T-cell (primary cell): ENCODE results near the gene SAMD13. TPM values are rescaled to one million over a fixed set of nuclear protein-coding genes. Genes with fewer than 3 reads are reported as not detected.

ENCODE experiments used
- ATAC-seq, 4 experiments: fragments of 200-7000 bp in 3 of 4; fragments of 150-1000 bp in 1 of 4; cut with Tn5 transposase; replicated peaks in 1 of 4; 1 replicate in 3 of 4; 2 replicates in 1 of 4; pipeline ENCODE4 v1.10.0; 2021; ENCODE audit warnings: moderate library complexity in 3 of 4, mild to moderate bottlenecking in 2 of 4, moderate number of reproducible peaks in 1 of 4
- CTCF ChIA-PET, 2 donors: fragments of 300-600 bp; sonication (Branson Sonifier 250); formaldehyde crosslinking; loops; one replicate each; lab custom pipeline; 2022; ENCODE audit warnings: antibody characterized with exemption in 2 of 2; lab: Charles Lee
- POLR2A ChIA-PET, 2 donors: fragments of 300-600 bp; sonication (Branson Sonifier 250); formaldehyde crosslinking; loops; one replicate each; lab custom pipeline; 2022; ENCODE audit warnings: antibody characterized with exemption in 2 of 2; lab: Charles Lee
- DNase-seq, 35 experiments: peaks; one replicate each; pipeline versions ENCODE4 v3.0.0 to v3.0.0-alpha.2; 2013 to 2023
- H3K27ac ChIP-seq: one replicate; pipeline ENCODE4 v1.5.1; 2013; ENCODE audit warnings: low read length
- H3K27me3 ChIP-seq, 2 experiments: replicated peaks in 1 of 2; 1 replicate in 1 of 2; 2 replicates in 1 of 2; pipeline versions ENCODE4 v1.6.1 to v1.7.0; 2013; ENCODE audit warnings: low read length in 1 of 2, mixed read lengths in 1 of 2; ENCODE audit not compliant: control insufficient read depth in 2 of 2, insufficient read depth in 2 of 2; ENCODE audit errors: extremely low read depth in 1 of 2
- H3K36me3 ChIP-seq, 2 donors: 1 replicate in 1 of 2; 2 replicates in 1 of 2; pipeline versions ENCODE4 v1.6.1 to v1.7.0; 2013; ENCODE audit warnings: low read length in 1 of 2; ENCODE audit not compliant: control insufficient read depth in 2 of 2, insufficient read depth in 1 of 2; ENCODE audit errors: extremely low read depth in 1 of 2
- H3K4me1 ChIP-seq, 2 experiments: 1 replicate in 1 of 2; 2 replicates in 1 of 2; pipeline versions ENCODE4 v1.6.1 to v1.7.0; 2013; ENCODE audit warnings: low read length in 2 of 2, mixed read lengths in 1 of 2; ENCODE audit not compliant: insufficient read depth in 2 of 2, control insufficient read depth in 1 of 2; ENCODE audit errors: extremely low read depth in 1 of 2
- H3K4me3 ChIP-seq, 2 donors: 1 replicate in 1 of 2; 2 replicates in 1 of 2; pipeline versions ENCODE4 v1.5.1 to v1.7.0; 2013; ENCODE audit warnings: mild to moderate bottlenecking in 2 of 2, low read length in 1 of 2, moderate library complexity in 1 of 2; ENCODE audit not compliant: control insufficient read depth in 1 of 2; ENCODE audit errors: extremely low read depth in 1 of 2
- H3K9me3 ChIP-seq: 2 replicates; pipeline ENCODE4 v1.7.0; 2013
- H3K27ac Mint-ChIP-seq, 2 donors: one replicate each; pipeline ENCODE4 v1.8.0; 2020 to 2021; ENCODE audit warnings: mild to moderate bottlenecking in 2 of 2, mixed read lengths in 2 of 2
- H3K27me3 Mint-ChIP-seq, 2 donors: one replicate each; pipeline ENCODE4 v1.8.0; 2021 to 2022; ENCODE audit warnings: mixed read lengths in 2 of 2
- H3K36me3 Mint-ChIP-seq: one replicate; pipeline ENCODE4 v1.8.0; 2021; ENCODE audit warnings: mixed read lengths
- H3K4me1 Mint-ChIP-seq, 3 donors: one replicate each; pipeline ENCODE4 v1.8.0; 2020 to 2022; ENCODE audit warnings: mixed read lengths in 3 of 3, mild to moderate bottlenecking in 1 of 3
- H3K4me3 Mint-ChIP-seq, 3 donors: one replicate each; pipeline ENCODE4 v1.8.0; 2020 to 2022; ENCODE audit warnings: mild to moderate bottlenecking in 3 of 3, mixed read lengths in 3 of 3, moderate library complexity in 3 of 3
- H3K9me3 Mint-ChIP-seq, 3 donors: one replicate each; pipeline ENCODE4 v1.8.0; 2020 to 2022; ENCODE audit warnings: mixed read lengths in 3 of 3
- WGBS: methylation state at CpG from one replicate; pipeline ENCODE4 v1.1.5; 2013; ENCODE audit warnings: missing lambda C conversion rate; ENCODE audit not compliant: insufficient coverage; 5-methylcytosine and 5-hydroxymethylcytosine counted together
- total RNA-seq, 35 experiments: library from RNA in 6 of 35; stranded (reverse) in 6 of 35; fragments of 120-200 nt in 1 of 35; gene quantifications; one replicate each; pipeline versions ENCODE4 v1.2.1 to v1.2.4 and lab custom pipeline; 2013 to 2026

The SAMD13 gene
- total RNA-seq, 5 donors from 2014 or later (not counting 1 experiment from before 2014, with no cell fraction given) = 0.30 TPM; not detected in 4

DNA sequence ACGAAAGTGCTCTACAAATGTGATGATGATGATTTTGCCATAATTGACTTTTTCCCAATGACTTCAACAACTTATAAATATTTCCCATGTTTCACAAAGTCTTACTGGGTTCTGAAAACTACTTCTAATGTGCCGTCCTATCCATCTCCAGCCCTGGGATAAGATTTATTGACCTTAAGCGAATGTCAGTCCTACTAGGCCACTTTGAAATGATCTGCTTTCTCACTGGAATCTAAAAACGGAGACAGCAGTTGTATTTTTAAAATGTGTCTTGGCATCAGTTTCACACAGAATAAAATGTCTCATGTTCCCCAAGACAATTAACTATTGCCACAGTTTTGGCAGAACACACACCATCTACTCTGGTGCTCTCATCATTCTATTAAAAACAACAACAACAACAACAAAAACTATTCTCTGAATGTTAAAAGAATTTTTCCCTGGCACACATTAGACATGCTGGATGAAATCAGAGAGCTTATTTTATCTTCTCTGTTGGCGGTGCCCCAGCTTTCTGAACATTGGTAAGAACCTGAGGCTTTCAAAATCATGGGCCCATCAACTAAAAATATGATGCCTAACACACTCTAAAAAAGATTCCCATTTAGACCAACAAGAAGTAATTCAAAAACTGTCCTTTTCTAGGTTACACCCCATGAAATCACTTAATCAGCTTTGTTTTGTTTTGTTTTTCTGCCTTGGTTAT, 73.6 kb downstream of the SAMD13 start:
- Histone ChIP-seq H3K27ac (no peak overlapping the region), H3K9me3 (no peaks in the 10 kb centered on the region), H3K27me3 (no peaks in the 10 kb centered on the region), H3K4me3 (no peak overlapping the region), H3K4me1 (no peaks in the 10 kb centered on the region), H3K36me3 (no peaks in the 10 kb centered on the region)
- ChIA-PET POLR2A (interaction anchor here in 1 of 2 donors (0.6 kb wide), 1 partner anchor 19 kb away, joined by 3 read pairs; no protein-coding TSS in a partner anchor), CTCF (no interaction called here)
- no peak for DNase-seq
- no peaks in the 10 kb centered on the region for H3K27me3 Mint-ChIP-seq
- H3K36me3 Mint-ChIP-seq = no peaks in the 10 kb centered on the region
- no peak overlapping the region for H3K27ac Mint-ChIP-seq
- no peaks in the 10 kb centered on the region for H3K9me3 Mint-ChIP-seq
- no peak overlapping the region for H3K4me3 Mint-ChIP-seq
- 92% methylated on average over 2 of the region's 5 CpGs for WGBS
- H3K4me1 Mint-ChIP-seq = no peaks in the 10 kb centered on the region
- no peak for ATAC-seq

DNA sequence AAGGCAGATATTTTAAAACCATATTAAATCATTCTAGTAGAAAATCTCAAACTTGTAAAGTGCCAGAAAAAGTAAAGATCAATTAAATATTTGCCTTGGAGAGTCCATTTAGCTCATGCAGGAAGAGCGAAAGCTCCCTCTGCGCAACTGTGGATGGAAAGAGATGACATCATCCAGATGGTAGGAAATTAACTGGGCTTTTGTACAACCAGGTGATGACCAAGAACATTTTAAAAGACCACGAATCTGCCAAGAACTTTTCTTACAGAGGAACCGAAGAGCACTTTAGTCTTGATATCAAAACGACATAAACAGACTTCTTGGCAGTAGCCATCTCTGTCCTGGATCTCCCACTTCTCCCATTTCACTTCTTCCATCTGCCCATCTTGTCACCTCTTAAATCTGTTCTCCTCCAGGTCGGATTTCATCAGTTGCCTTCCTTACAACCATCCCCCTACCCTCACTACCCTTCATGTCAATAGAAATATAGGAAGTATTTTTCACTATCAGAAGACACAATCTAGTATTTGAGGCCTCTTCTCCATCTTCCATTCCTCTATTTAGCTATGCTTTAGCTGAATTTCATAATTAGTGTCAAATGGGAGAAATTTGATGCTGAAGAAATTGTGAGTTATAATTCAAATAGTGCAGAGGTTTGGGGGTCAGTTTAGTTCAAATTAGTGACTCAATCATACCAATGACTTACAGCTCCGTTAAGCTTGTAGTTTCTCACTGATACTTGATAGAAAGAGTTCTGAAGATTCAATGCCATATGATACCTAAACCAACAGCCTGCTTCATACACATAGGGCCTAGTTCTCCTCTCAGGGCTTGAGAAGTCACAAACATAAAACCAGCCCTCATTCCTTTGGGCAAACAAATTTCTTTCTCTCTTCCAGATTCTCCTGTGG, 74.7 kb downstream of the SAMD13 start:
- no peaks in the 10 kb centered on the region for H3K4me1 ChIP-seq
- Mint-ChIP-seq H3K27ac (no peak overlapping the region), H3K27me3 (no peaks in the 10 kb centered on the region), H3K4me3 (no peak overlapping the region), H3K36me3 (no peaks in the 10 kb centered on the region), H3K9me3 (no peaks in the 10 kb centered on the region), H3K4me1 (no peaks in the 10 kb centered on the region)
- ATAC-seq (no peak), DNase-seq (no peak)
- ChIA-PET POLR2A (no interaction called here), CTCF (interaction anchor here in 1 of 2 donors (0.6 kb wide), 1 partner anchor 13 kb away, joined by 3 read pairs; no protein-coding TSS in a partner anchor)
- no peaks in the 10 kb centered on the region for H3K36me3 ChIP-seq
- no peaks in the 10 kb centered on the region for H3K9me3 ChIP-seq
- no peaks in the 10 kb centered on the region for H3K27me3 ChIP-seq
- no peak overlapping the region for H3K27ac ChIP-seq
- no peak overlapping the region for H3K4me3 ChIP-seq
- WGBS = 82% methylated on average over 3 of the region's 7 CpGs

DNA sequence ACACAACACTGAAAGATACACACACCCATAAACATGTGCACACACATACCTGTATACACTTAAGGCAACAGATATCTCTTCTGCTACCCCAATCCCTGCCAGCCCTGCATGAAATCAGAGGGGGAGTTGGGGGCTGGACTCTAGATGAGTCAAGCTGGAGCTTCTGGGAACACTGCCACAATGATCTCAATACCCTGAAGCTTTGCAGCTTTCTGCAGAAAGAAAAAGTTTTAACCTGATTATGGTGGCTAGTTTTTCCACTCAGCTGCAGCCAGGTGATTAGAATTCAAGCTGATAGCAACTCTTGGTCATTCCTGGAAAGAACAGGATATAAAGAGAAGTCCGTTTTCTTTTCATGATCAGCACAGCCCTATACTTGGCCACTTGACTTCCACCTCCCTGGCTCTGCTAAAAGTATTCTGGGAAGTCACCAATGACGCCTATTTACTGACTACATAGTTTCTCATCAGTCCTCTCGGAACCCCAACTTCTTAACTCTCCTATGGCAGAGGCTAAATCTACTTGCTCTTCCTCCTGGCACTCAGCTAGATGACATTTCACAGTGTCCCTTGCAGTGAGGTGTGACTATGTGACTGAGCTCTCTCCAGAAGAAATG, 76.1 kb downstream of the SAMD13 start:
- Histone ChIP-seq H3K4me3 (no peak overlapping the region), H3K27ac (no peak overlapping the region), H3K36me3 (no peaks in the 10 kb centered on the region), H3K9me3 (no peaks in the 10 kb centered on the region), H3K27me3 (no peaks in the 10 kb centered on the region), H3K4me1 (no peaks in the 10 kb centered on the region)
- Mint-ChIP-seq H3K9me3 (no peaks in the 10 kb centered on the region), H3K4me1 (no peaks in the 10 kb centered on the region), H3K27ac (no peak overlapping the region), H3K36me3 (no peaks in the 10 kb centered on the region), H3K27me3 (peaks cover 0 to 2% of the 10 kb centered on the region in 2 donors), H3K4me3 (no peak overlapping the region)
- no CpG with 5 or more reads among the region's 3 CpGs for WGBS
- ATAC-seq = no peak
- DNase-seq = no peak
- ChIA-PET POLR2A (no interaction called here), CTCF (interaction anchor here in 1 of 2 donors (0.6 kb wide), 2 partner anchors 88 to 402 kb away, joined by 3 to 4 read pairs; no protein-coding TSS in a partner anchor)

DNA sequence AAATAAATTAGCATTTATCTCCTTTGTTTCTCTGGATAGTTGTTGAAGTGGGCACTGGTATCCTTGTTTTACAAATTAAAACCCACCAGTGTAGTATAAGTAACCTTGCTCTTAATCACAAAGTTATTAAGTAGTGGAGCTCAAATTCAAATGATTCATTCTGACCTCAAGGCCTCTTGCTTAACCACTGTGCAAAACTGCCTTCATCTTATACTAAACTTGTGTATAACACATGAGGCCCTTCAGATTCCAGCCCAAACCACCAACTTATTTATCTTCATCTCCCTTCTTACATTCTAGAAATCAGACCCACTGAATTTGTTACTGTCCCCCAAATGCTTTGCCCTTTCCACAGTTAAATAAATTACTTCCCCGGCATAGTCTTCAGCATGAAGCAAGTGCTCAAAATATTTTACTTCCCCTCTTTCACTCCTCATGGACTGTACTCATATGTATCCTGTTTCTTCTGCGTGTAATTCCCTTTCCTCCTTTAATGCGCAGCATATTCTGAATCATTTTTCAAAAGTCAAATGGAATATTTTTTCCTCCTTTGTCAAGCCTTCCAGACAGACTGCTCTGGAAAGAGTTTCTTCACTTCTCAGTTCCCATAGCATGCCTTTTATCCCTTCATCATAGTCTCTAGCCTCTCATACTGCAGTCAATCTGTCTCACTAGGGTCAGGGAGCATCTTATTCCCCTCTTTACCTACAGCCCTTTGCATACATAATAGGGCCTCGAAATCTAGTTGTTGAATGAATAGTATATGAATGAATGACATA, 77.8 kb downstream of the SAMD13 start:
- ChIA-PET POLR2A (no interaction called here), CTCF (no interaction called here)
- H3K4me3 ChIP-seq = no peak overlapping the region
- DNase-seq (no peak), ATAC-seq (no peak)
- no peaks in the 10 kb centered on the region for H3K27me3 ChIP-seq
- no peak overlapping the region for H3K4me3 Mint-ChIP-seq
- no peaks in the 10 kb centered on the region for H3K4me1 Mint-ChIP-seq
- H3K27me3 Mint-ChIP-seq = peaks cover 0 to 6% of the 10 kb centered on the region in 2 donors
- no peaks in the 10 kb centered on the region for H3K36me3 Mint-ChIP-seq
- no peaks in the 10 kb centered on the region for H3K9me3 Mint-ChIP-seq
- no peak overlapping the region for H3K27ac ChIP-seq
- H3K9me3 ChIP-seq = no peaks in the 10 kb centered on the region
- H3K27ac Mint-ChIP-seq = no peak overlapping the region
- 73% methylated on average over 3 of the region's 4 CpGs for WGBS
- no peaks in the 10 kb centered on the region for H3K36me3 ChIP-seq
- no peaks in the 10 kb centered on the region for H3K4me1 ChIP-seq

DNA sequence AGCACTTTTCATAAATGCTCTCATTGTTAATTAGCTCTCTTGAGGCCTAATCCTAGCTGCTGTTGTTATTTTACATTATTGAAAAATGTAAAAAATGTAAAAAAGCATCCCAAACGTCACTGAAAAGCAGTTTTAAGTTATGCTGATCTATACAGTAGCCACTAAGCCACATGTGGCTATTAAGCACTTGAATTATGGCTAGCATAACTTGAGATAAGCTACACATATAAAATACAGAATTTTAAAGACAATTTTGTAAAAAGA, 78.3 kb downstream of the SAMD13 start:
- H3K27me3 Mint-ChIP-seq = peaks cover 0 to 6% of the 10 kb centered on the region in 2 donors
- H3K36me3 ChIP-seq = no peaks in the 10 kb centered on the region
- H3K36me3 Mint-ChIP-seq = no peaks in the 10 kb centered on the region
- H3K9me3 ChIP-seq = no peaks in the 10 kb centered on the region
- no peaks in the 10 kb centered on the region for H3K4me1 ChIP-seq
- no peaks in the 10 kb centered on the region for H3K27me3 ChIP-seq
- ATAC-seq (no peak), DNase-seq (no peak)
- POLR2A ChIA-PET = no interaction called here
- H3K9me3 Mint-ChIP-seq = no peaks in the 10 kb centered on the region
- H3K4me3 Mint-ChIP-seq = no peak overlapping the region
- CTCF ChIA-PET = interaction anchor here in 1 of 2 donors (0.6 kb wide), 1 partner anchor 107 kb away, joined by 3 read pairs; no protein-coding TSS in a partner anchor
- H3K27ac ChIP-seq = no peak overlapping the region
- WGBS = no CpG with 5 or more reads among the region's 1 CpG
- no peak overlapping the region for H3K27ac Mint-ChIP-seq
- no peaks in the 10 kb centered on the region for H3K4me1 Mint-ChIP-seq
- no peak overlapping the region for H3K4me3 ChIP-seq

- H3K27ac ChIP-seq = no peak overlapping the region
- ATAC-seq = no peak
- H3K9me3 ChIP-seq = no peaks in the 10 kb centered on the region
- no peak overlapping the region for H3K4me3 ChIP-seq
- WGBS = no CpG with 5 or more reads among the region's 3 CpGs
- H3K36me3 Mint-ChIP-seq = no peaks in the 10 kb centered on the region
- no peaks in the 10 kb centered on the region for H3K27me3 ChIP-seq
- no peak overlapping the region for H3K27ac Mint-ChIP-seq
- H3K36me3 ChIP-seq = no peaks in the 10 kb centered on the region
- no peak overlapping the region for H3K4me3 Mint-ChIP-seq
- ChIA-PET POLR2A (no interaction called here), CTCF (interaction anchor here in 1 of 2 donors (0.7 to 0.8 kb wide), 2 partner anchors 9 to 246 kb away, joined by 3 read pairs; no protein-coding TSS in a partner anchor)
- H3K9me3 Mint-ChIP-seq = no peaks in the 10 kb centered on the region
- H3K27me3 Mint-ChIP-seq = peaks cover 0 to 6% of the 10 kb centered on the region in 2 donors
- no peaks in the 10 kb centered on the region for H3K4me1 Mint-ChIP-seq
- H3K4me1 ChIP-seq = no peaks in the 10 kb centered on the region
- DNase-seq = no peak
Measured at GRCh38 chr1:84382127-84382526, 80.6 kb downstream of the SAMD13 start.
